ENCODE measurements around the gene RNF151. TPM values are rescaled to one million over a fixed set of nuclear protein-coding genes. Genes with fewer than 3 reads are reported as not detected.

Gene RNF151
- total and polyA plus RNA-seq, 8 donors = 0.12 to 0.61 TPM; not detected in 6

DNA sequence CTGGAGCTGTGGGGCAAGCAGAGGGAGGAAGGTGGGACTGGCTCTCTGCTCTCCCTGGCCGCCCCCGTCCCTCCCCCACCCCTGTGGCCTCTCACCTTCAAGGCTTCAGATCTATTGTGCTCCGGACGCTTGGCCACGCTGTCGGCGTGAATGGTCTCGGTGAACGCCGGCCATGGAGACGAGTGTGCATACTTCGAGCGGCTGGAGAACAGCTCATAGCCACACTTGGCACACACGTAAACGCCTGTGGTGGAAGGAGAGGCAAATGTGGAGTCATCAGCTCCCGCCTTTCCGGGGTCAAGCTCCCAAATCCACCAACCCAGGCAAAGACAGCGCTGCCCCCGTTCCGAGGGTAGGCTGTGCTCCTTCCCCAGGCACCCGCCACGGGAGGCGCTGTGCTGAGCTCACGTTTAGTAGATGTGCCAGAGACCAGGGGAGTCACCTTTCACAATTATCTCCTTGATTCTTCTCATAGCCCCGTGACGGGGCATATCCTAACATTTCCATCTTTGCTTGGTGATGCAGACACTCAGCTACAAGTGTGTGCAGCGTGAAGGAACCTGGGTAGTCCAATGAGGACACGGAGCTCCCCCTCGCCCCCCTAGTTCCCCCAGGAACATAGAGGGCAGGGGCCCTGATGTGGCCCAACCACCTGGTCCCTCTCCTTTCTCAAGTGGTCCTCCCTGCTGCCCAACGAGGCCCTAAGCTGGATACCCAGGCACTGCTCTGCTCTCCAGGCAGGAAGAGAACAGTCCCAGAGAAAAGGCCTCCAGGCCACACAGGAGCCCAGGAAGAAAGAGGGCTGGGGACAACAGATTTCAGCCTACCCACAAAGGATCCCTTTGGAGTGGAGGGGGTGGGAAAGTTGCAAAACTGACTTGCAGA is 25.3 kb upstream of the RNF151 start:
- DNase-seq (peak; percentile 68 to 88 (median 78)), FAIRE-seq (no peak), ATAC-seq (peak; percentile 30 to 41 (median 38))
- Histone ChIP-seq H3K36me3 (peaks cover 3 to 22% (median 7%) of the 10 kb centered on the region in 3 donors), H3K4me1 (peaks cover 0 to 25% (median 18%) of the 10 kb centered on the region in 3 donors), H3K4me3 (peak overlapping the region; percentile 59 to 79 (median 70)), H3K9me3 (no peaks in the 10 kb centered on the region), H3K27ac (peak overlapping the region; percentile 76 to 90 (median 86)), H3K27me3 (no peaks in the 10 kb centered on the region)
- 38 to 43% methylated on average over 30 of the region's 30 CpGs for WGBS, 2 donors
- TF ChIP-seq, protein P1, sequence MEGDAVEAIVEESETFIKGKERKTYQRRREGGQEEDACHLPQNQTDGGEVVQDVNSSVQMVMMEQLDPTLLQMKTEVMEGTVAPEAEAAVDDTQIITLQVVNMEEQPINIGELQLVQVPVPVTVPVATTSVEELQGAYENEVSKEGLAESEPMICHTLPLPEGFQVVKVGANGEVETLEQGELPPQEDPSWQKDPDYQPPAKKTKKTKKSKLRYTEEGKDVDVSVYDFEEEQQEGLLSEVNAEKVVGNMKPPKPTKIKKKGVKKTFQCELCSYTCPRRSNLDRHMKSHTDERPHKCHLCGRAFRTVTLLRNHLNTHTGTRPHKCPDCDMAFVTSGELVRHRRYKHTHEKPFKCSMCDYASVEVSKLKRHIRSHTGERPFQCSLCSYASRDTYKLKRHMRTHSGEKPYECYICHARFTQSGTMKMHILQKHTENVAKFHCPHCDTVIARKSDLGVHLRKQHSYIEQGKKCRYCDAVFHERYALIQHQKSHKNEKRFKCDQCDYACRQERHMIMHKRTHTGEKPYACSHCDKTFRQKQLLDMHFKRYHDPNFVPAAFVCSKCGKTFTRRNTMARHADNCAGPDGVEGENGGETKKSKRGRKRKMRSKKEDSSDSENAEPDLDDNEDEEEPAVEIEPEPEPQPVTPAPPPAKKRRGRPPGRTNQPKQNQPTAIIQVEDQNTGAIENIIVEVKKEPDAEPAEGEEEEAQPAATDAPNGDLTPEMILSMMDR (IDR thresholded peaks at IDR 0.05) = peak in 3 of 4 donors; percentile 14 to 38 (median 22)
- intact Hi-C loops (cut with DNase I) = no loop called here

DNA sequence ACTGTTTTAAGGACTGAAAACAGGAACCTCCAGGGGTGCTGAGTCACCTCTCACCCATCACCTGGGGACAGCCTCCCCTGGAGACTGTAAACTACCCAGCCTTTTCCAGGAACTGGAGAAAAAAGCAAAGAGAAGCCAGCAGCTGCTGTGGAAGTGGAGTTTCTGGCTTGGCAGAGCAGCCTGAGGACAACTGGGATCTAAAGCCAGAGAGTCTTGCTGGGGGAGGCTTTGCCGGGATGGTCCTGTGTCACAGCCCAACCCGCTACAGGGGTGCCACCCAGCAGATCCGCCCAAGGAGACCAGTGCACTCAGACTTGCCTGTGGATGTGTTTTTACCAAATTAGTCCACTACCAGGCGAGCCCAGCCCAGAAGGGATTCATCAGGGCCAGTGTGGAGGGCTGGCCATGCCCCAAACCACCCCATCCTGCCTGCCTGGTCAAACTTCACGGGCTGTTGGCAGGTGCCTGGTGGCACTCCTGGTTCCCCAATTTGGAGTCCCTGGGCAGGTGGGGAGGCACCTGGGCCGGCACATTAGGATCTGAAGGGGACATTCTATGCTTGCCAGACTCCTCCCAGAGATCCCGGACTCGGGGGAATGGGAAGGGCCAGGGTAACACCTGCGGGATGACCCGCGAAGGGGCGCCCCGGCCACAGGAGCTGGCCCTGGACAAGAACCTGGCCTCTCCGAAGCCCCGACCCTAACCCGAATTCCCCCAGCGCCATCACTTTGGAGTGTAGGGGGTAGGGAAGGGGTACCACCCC is 24.4 kb upstream of the RNF151 start:
- H3K27ac ChIP-seq = peak overlapping the region; percentile 76 to 90 (median 86)
- DNase-seq (peak in 5 of 6 donors; percentile 66 to 84 (median 72)), ATAC-seq (peak; percentile 8 to 33 (median 22)), FAIRE-seq (no peak)
- 12% methylated on average over 17 of the region's 17 CpGs for WGBS, 2 donors
- H3K4me1 ChIP-seq = peaks cover 0 to 25% (median 18%) of the 10 kb centered on the region in 3 donors
- peaks cover 0 to 22% (median 7%) of the 10 kb centered on the region in 3 donors for H3K36me3 ChIP-seq
- no peaks in the 10 kb centered on the region for H3K27me3 ChIP-seq
- no peaks in the 10 kb centered on the region for H3K9me3 ChIP-seq
- peak overlapping the region; percentile 59 to 79 (median 70) for H3K4me3 ChIP-seq
- intact Hi-C loops (cut with DNase I) = no loop called here
- TF ChIP-seq, protein P1 (IDR thresholded peaks at IDR 0.05) = no peak

DNA sequence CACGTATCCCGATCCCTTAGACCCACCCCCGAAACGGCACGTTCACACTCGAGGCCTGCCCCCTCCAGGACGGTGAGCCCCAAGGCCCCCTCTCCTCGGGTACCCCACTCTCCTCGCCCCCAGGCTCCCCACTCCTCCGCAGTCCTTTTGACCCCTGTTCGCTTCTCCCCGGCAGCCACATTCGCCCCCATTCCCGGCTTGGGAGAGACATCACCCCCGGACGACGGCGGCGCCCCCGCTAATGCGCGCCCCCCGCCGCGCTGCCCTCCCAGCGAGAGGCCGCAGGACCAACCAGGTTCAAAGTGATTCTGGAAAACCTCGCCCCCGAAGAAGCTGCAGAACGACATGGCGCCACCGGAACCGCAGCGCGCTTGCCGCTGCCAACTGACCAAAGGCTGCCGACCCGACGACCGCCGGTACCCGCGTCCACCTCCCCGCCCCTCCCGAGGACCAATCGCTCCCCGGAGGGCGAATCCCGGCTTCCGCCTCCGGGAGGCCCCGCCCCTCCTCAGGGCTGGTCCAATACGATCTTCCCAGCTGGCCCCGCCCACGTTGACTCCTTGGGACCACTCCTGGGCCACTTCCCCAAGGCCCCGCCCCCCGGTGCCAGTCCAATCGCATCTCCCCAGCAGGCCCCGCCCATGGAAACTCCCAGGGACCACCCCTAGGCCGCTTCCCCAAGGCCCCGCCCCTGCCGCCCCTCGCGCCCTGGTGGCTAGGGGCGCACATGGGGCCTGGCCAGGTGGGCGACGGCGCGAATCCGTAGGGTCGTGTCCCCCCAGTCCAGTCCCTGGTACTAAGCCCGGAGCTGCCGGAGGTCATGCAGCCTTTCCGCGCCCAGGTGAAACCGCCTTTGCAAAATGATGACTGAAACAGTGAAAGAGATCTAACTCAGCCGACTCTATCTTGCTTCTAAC is 23.6 kb upstream of the RNF151 start, which contains the start of gene MSRB1:
Gene MSRB1, minus strand, starts transcription at position 390 of the 917 bp plus-strand sequence. Its CDS starts 43 bp downstream, at position 347.
- Histone ChIP-seq H3K9me3 (no peaks in the 10 kb centered on the region), H3K4me1 (peaks cover 0 to 24% (median 18%) of the 10 kb centered on the region in 3 donors), H3K27ac (peak within 1 kb of the TSS; percentile 76 to 90 (median 86)), H3K36me3 (peaks cover 0 to 14% (median 7%) of the 10 kb centered on the region in 3 donors), H3K4me3 (peak within 1 kb of the TSS; percentile 59 to 79 (median 70)), H3K27me3 (no peaks in the 10 kb centered on the region)
- intact Hi-C loops (cut with DNase I) = no loop called here
- peak; percentile 89 for FAIRE-seq
- peak; percentile 99 to 100 (median 100) for DNase-seq
- TF ChIP-seq, protein P1 (IDR thresholded peaks at IDR 0.05) = no peak
- 1% methylated on average over 73 to 77 of the region's 77 CpGs for WGBS, 2 donors
- ATAC-seq = peak; percentile 75 to 86 (median 77)

DNA sequence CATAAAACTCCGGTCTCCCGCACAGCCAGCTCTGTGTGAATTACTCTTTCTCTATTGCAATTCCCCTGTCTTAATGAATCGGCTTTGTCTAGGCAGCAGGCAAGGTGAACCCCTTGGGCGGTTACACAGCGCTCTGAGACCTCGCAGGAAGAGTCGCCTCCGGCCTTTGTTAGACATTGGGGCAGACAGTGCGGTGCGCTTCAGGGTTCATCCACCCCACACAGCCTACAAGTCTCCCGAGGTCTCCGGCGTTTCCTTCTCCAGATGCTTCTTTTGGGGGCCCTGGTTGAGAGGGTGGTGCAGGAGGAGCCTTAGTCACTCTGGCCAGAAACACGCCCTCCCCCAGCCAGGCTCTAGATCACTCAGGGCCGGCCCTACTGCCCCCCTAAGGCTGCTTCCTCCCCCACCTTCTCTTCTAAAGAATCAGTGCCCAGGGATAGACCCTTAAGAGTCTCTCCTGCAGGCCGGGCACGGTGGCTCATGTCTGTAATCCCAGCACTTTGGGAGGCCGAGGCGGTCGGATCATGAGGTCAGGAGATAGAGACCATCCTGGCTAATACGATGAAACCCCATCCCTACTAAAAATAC is 21.9 kb upstream of the RNF151 start:
- no peak for FAIRE-seq
- 92 to 93% methylated on average over 21 of the region's 21 CpGs for WGBS, 2 donors
- Histone ChIP-seq H3K36me3 (no peaks in the 10 kb centered on the region), H3K9me3 (no peaks in the 10 kb centered on the region), H3K27me3 (no peaks in the 10 kb centered on the region), H3K4me3 (no peak overlapping the region), H3K27ac (no peak overlapping the region), H3K4me1 (peaks cover 0 to 8% (median 5%) of the 10 kb centered on the region in 3 donors)
- intact Hi-C loops (cut with DNase I) = no loop called here
- TF ChIP-seq, protein P1 (IDR thresholded peaks at IDR 0.05) = no peak
- ATAC-seq = no peak
- DNase-seq = peak in 2 of 6 donors; percentile 28 to 50

Measured in pancreas (tissue), 10 donors.